Neuronal stem cell (in vitro differentiated cells): Measurements from ENCODE around the gene HOXB3.
"Not testable (repeated sequence)": the region's sequence is repeated elsewhere in the genome, so short reads cannot be mapped to it uniquely, and the experiment has no call there.

Experiments
- DNase-seq: peaks from one replicate; pipeline ENCODE4 v3.0.0-alpha.2; 2013; ENCODE audit warnings: low spot score
- H2AFZ ChIP-seq: one replicate; pipeline ENCODE4 v1.6.1; 2013; ENCODE audit warnings: mild to moderate bottlenecking, low read length, inconsistent platforms
- H2AK5ac ChIP-seq: 2 replicates; pipeline ENCODE4 v1.6.1; 2013; ENCODE audit warnings: low read depth, mild to moderate bottlenecking, inconsistent platforms, low read length, moderate library complexity, mixed read lengths
- H2BK120ac ChIP-seq: 2 replicates; pipeline ENCODE4 v1.6.1; 2013; ENCODE audit warnings: low read depth, mild to moderate bottlenecking, inconsistent platforms, low read length, moderate library complexity, mixed read lengths
- H2BK12ac ChIP-seq: one replicate; pipeline ENCODE4 v1.6.1; 2013; ENCODE audit warnings: low read length, inconsistent platforms
- H2BK15ac ChIP-seq: 2 replicates; pipeline ENCODE4 v1.6.1; 2013; ENCODE audit warnings: mild to moderate bottlenecking, low read length, inconsistent platforms, mixed read lengths
- H2BK5ac ChIP-seq: one replicate; pipeline ENCODE4 v1.6.1; 2013; ENCODE audit warnings: inconsistent platforms, mild to moderate bottlenecking, low read length, moderate library complexity
- H3K14ac ChIP-seq: one replicate; pipeline ENCODE4 v1.6.1; 2013; ENCODE audit warnings: low read length, inconsistent platforms
- H3K18ac ChIP-seq: 2 replicates; pipeline ENCODE4 v1.6.1; 2013; ENCODE audit warnings: low read length, inconsistent platforms
- H3K23ac ChIP-seq: 2 replicates; pipeline ENCODE4 v1.6.1; 2013; ENCODE audit warnings: low read depth, mild to moderate bottlenecking, mixed read lengths, low read length, inconsistent platforms; ENCODE audit not compliant: poor library complexity
- H3K27ac ChIP-seq: replicated peaks from 3 replicates; pipeline ENCODE4 v1.5.1; 2013; ENCODE audit warnings: low read length, inconsistent platforms
- H3K27me3 ChIP-seq, 3 experiments: 2 replicates each; pipeline ENCODE4 v1.6.1; 2013; ENCODE audit warnings: low read length in 3 of 3, mild to moderate bottlenecking in 2 of 3, inconsistent platforms in 1 of 3, low read depth in 1 of 3, mixed read lengths in 1 of 3, moderate library complexity in 1 of 3; ENCODE audit not compliant: control insufficient read depth in 3 of 3, insufficient read depth in 3 of 3
- H3K36me3 ChIP-seq, 2 donors: replicated peaks in 1 of 2; 2 replicates each; pipeline ENCODE4 v1.6.1; 2013; ENCODE audit warnings: low read length in 2 of 2; ENCODE audit not compliant: control insufficient read depth in 2 of 2, insufficient read depth in 2 of 2
- H3K4ac ChIP-seq: 2 replicates; pipeline ENCODE4 v1.6.1; 2013; ENCODE audit warnings: inconsistent platforms, mild to moderate bottlenecking, low read length, moderate library complexity
- H3K4me1 ChIP-seq, 2 donors: 1 replicate in 1 of 2; 2 replicates in 1 of 2; pipeline ENCODE4 v1.6.1; 2013; ENCODE audit warnings: low read length in 2 of 2, low read depth in 1 of 2; ENCODE audit not compliant: control insufficient read depth in 2 of 2, insufficient read depth in 1 of 2
- H3K4me2 ChIP-seq: one replicate; pipeline ENCODE4 v1.6.1; 2013; ENCODE audit warnings: mild to moderate bottlenecking, low read length, inconsistent platforms; ENCODE audit not compliant: insufficient read depth, poor library complexity, severe bottlenecking
- H3K4me3 ChIP-seq, 2 donors: 2 replicates each; pipeline ENCODE4 v1.5.1; 2013; ENCODE audit warnings: low read length in 2 of 2, mild to moderate bottlenecking in 2 of 2, inconsistent platforms in 1 of 2, moderate library complexity in 1 of 2
- H3K79me1 ChIP-seq: one replicate; pipeline ENCODE4 v1.6.1; 2013; ENCODE audit warnings: low read depth, mild to moderate bottlenecking, inconsistent platforms, low read length, moderate library complexity
- H3K9ac ChIP-seq: one replicate; pipeline ENCODE4 v1.6.1; 2013; ENCODE audit warnings: mild to moderate bottlenecking, low read depth, low read length, inconsistent platforms; ENCODE audit not compliant: poor library complexity
- H3K9me3 ChIP-seq, 2 donors: replicated peaks in 1 of 2; 2 replicates each; pipeline versions ENCODE3 to v1.6.1; 2013; ENCODE audit warnings: low read length in 2 of 2, mild to moderate bottlenecking in 2 of 2, inconsistent platforms in 1 of 2, low read depth in 1 of 2, mixed read lengths in 1 of 2, moderate library complexity in 1 of 2; ENCODE audit not compliant: control insufficient read depth in 2 of 2, insufficient read depth in 1 of 2
- H4K8ac ChIP-seq: one replicate; pipeline ENCODE4 v1.6.1; 2013; ENCODE audit warnings: low read depth, mild to moderate bottlenecking, inconsistent platforms, low read length, moderate library complexity
- H4K91ac ChIP-seq: one replicate; pipeline ENCODE4 v1.6.1; 2013; ENCODE audit warnings: low read length, low read depth, mild to moderate bottlenecking, inconsistent platforms; ENCODE audit not compliant: poor library complexity
- WGBS, 2 donors: extraction: QIAGEN DNeasy Blood & Tissue Kit; methylation state at CpG; one replicate each; pipeline ENCODE4 v1.1.7; 2013; ENCODE audit warnings: missing lambda C conversion rate in 2 of 2, mixed read lengths in 1 of 2; ENCODE audit not compliant: insufficient read length in 2 of 2, insufficient replicate concordance in 1 of 2; ENCODE audit errors: extremely low coverage in 2 of 2; 5-methylcytosine and 5-hydroxymethylcytosine counted together

The HOXB3 gene

DNA sequence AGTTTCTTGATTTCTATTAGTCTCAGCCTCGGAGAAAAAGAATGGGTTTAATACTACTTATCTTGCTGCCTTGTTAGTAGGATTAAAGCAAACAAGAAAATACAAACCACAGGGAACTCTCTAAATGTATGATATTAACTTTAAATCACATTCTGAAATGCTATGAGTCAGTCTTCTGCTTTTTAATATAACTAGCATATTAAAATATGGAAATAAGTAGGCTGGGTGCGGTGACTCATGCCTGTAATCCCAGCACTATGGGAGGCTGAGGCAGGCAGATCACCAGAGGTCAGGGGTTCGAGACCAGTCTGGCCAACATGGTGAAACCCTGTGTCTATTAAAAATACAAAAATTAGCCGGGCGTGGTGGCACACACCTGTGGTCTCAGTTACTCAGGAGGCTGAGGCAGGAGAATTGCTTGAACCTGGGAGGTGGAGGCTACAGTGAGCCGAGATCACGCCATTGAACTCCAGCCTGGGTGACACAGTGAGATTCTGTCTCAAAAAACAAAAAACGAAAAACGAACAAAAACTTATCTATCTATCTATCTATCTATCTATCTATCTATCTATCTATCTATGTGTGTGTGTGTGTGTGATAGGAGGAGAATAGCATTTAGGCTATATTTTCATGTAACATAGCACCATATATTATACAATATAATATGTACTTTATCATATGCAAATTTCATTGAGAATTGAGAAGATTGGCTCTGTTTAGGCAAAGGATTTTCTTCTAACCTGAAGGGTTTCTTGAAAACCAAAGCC is 54.1 kb downstream of the HOXB3 start:
- H3K9me3 ChIP-seq, H3K23ac ChIP-seq, H4K8ac ChIP-seq, H3K9ac ChIP-seq, H3K4me1 ChIP-seq, H2AFZ ChIP-seq, DNase-seq, H3K18ac ChIP-seq, H3K27ac ChIP-seq, H3K14ac ChIP-seq, H2BK120ac ChIP-seq, H3K4me3 ChIP-seq, H4K91ac ChIP-seq, H2AK5ac ChIP-seq, H3K36me3 ChIP-seq, H3K4ac ChIP-seq, H2BK12ac ChIP-seq, H3K4me2 ChIP-seq, H2BK15ac ChIP-seq, H3K79me1 ChIP-seq, H2BK5ac ChIP-seq: not testable (repeated sequence)
- H3K27me3 ChIP-seq, result peaks cover 5 to 60% (median 36%) of the 10 kb centered on the region in 3 experiments
- WGBS, 2 donors, result no CpG with 5 or more reads among the region's 9 CpGs

DNA sequence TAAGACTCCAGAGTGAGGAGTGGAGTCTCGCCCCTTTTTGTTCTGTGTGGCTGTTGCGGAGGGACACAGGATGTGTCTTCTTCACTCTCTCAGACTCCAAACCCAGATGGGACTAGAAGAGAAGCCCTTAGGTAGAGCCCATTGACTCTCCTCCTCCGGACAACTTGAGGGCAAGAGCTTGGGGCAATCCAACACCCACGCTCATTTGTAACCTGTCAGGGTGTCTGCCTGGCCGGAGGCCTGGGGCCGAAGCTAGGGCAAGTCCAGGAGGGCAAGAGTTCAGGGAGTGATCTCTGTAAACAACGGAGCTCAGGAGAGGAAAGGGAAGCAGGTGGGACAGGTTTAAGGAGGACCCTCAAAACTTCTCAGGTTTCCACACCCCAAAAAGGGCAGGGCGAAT is 57.8 kb downstream of the HOXB3 start:
- H2BK12ac ChIP-seq, result no peak overlapping the region
- H3K27ac ChIP-seq, result no peak overlapping the region
- no peak overlapping the region for H2AFZ ChIP-seq
- no peak overlapping the region for H4K91ac ChIP-seq
- H3K14ac ChIP-seq, result no peak overlapping the region
- H3K4me2 ChIP-seq, result no peak overlapping the region
- no peak for DNase-seq
- H3K9ac ChIP-seq, result no peak overlapping the region
- no peak overlapping the region for H3K23ac ChIP-seq
- no peak overlapping the region for H4K8ac ChIP-seq
- no peak overlapping the region for H2AK5ac ChIP-seq
- no peak overlapping the region for H3K4me3 ChIP-seq
- no peak overlapping the region for H2BK5ac ChIP-seq
- no peaks in the 10 kb centered on the region for H3K36me3 ChIP-seq
- no peaks in the 10 kb centered on the region for H3K4me1 ChIP-seq
- no peak overlapping the region for H3K18ac ChIP-seq
- no peaks in the 10 kb centered on the region for H3K79me1 ChIP-seq
- no peak overlapping the region for H3K4ac ChIP-seq
- peaks cover 0 to 6% of the 10 kb centered on the region in 2 donors for H3K9me3 ChIP-seq
- no peak overlapping the region for H2BK15ac ChIP-seq
- no peak overlapping the region for H2BK120ac ChIP-seq
- peaks cover 19 to 74% (median 63%) of the 10 kb centered on the region in 3 experiments for H3K27me3 ChIP-seq
- WGBS, 2 donors, result no CpG with 5 or more reads among the region's 8 CpGs

DNA sequence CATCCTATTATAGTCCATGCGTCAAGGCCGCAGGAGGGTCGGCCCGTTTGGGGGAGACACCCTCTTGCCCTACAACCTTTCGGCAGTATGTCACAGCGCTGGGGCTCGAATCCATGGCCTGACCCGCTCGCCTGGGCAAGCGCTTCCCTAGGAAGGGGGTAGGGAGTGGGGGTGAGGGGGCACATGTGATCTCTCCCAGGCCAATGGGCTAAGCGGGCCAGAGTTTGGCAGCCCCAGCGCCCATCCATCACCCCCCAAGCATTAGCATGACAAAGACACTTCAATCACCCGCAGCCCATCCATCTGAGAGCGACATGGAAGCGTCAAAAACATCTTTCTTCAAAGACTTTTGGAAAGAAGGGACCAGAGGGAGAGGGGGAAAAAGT is 59.2 kb downstream of the HOXB3 start, which contains the start of gene HOXB1:
HOXB1 (minus strand) TSS at position 125 of the 386 bp plus-strand sequence; CDS start at position 18, 107 bp downstream.
- Histone ChIP-seq H3K27me3 (peaks cover 28 to 87% (median 75%) of the 10 kb centered on the region in 3 experiments), H2AFZ (no peak within 1 kb of the TSS), H2BK15ac (no peak within 1 kb of the TSS), H2BK5ac (no peak within 1 kb of the TSS), H3K14ac (no peak within 1 kb of the TSS), H3K18ac (peak within 1 kb of the TSS; percentile 78), H3K23ac (peak within 1 kb of the TSS; percentile 50), H3K9me3 (peaks cover 0 to 6% of the 10 kb centered on the region in 2 donors), H4K8ac (no peak within 1 kb of the TSS), H3K4me1 (no peaks in the 10 kb centered on the region), H3K4me2 (no peak within 1 kb of the TSS), H3K36me3 (no peaks in the 10 kb centered on the region), H3K79me1 (no peaks in the 10 kb centered on the region), H3K4ac (no peak within 1 kb of the TSS), H2BK12ac (no peak within 1 kb of the TSS), H4K91ac (no peak within 1 kb of the TSS), H3K9ac (no peak within 1 kb of the TSS), H3K27ac (no peak within 1 kb of the TSS), H2AK5ac (peak within 1 kb of the TSS; percentile 29), H2BK120ac (no peak within 1 kb of the TSS), H3K4me3 (no peak within 1 kb of the TSS)
- WGBS, 2 donors, result no CpG with 5 or more reads among the region's 15 CpGs
- no peak for DNase-seq

DNA sequence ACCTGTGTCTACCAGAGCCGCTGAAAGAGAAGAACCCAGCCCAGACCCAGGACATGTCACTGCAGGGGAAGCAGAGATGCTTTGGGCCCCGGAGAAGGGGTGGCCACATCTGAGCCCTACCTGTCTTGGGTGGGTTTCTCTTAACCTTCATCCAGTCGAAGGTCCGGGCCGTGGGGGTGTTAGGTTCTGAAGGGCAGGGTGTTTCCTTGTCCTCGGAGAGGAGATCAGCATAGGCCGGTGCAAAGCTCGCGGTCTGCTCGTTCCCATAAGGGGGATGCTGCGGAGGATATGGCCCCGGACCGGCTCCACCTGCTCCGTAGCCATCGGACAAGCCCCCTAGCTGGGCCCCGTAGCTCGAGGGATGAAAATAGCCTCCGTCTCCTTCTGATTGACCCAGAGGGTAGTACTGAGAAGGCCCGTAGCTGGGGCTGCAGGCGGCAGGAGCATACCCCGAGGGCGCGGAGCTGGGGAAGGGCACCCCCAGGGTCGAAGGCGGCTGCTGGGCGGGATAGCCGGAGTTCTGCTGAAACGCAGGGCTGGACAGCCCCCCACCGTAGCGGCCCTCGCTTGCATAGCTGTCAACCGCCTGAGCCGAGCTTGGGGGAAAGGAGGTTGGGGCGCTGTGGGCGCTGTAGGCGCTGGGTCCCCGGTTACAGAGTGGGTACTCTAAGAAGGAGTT is 59.7 kb downstream of the HOXB3 start:
- peak overlapping the region; percentile 29 for H2AK5ac ChIP-seq
- no peak overlapping the region for H2BK12ac ChIP-seq
- no peaks in the 10 kb centered on the region for H3K36me3 ChIP-seq
- no peak overlapping the region for H2AFZ ChIP-seq
- H3K4me3 ChIP-seq, result no peak overlapping the region
- H3K23ac ChIP-seq, result peak overlapping the region; percentile 50
- no peak overlapping the region for H4K91ac ChIP-seq
- DNase-seq, result no peak
- H3K4me2 ChIP-seq, result no peak overlapping the region
- no peak overlapping the region for H3K4ac ChIP-seq
- no peak overlapping the region for H2BK15ac ChIP-seq
- H3K9me3 ChIP-seq, result peaks cover 0 to 6% of the 10 kb centered on the region in 2 donors
- no peak overlapping the region for H4K8ac ChIP-seq
- H3K4me1 ChIP-seq, result no peaks in the 10 kb centered on the region
- H2BK5ac ChIP-seq, result no peak overlapping the region
- no peak overlapping the region for H2BK120ac ChIP-seq
- no peak overlapping the region for H3K9ac ChIP-seq
- H3K79me1 ChIP-seq, result no peaks in the 10 kb centered on the region
- no peak overlapping the region for H3K27ac ChIP-seq
- no peak overlapping the region for H3K14ac ChIP-seq
- H3K18ac ChIP-seq, result peak overlapping the region; percentile 78
- peaks cover 32 to 89% (median 79%) of the 10 kb centered on the region in 3 experiments for H3K27me3 ChIP-seq
- WGBS, 2 donors, result no CpG with 5 or more reads among the region's 37 CpGs
